OCI-LY1 (cell line): ENCODE data around the gene TUBA4A.

Source experiments
- EZH2 ChIP-seq: fragments of 200-600 bp; sonication (generic), shearing (Covaris generic); IDR thresholded peaks from 2 replicates; pipeline ENCODE4 v1.8.0; 2017; ENCODE audit warnings: borderline replicate concordance, mixed run types, mild to moderate bottlenecking, antibody characterized with exemption, low read length, moderate library complexity, mixed read lengths
- TF ChIP-seq, protein P1 (sequence below): fragments of 200-600 bp; sonication (generic), shearing (Covaris generic); IDR thresholded peaks from 2 replicates; pipeline ENCODE4 v1.5.1; 2017; ENCODE audit warnings: mild to moderate bottlenecking, antibody characterized with exemption, low read length, moderate library complexity, mixed read lengths

DNA sequence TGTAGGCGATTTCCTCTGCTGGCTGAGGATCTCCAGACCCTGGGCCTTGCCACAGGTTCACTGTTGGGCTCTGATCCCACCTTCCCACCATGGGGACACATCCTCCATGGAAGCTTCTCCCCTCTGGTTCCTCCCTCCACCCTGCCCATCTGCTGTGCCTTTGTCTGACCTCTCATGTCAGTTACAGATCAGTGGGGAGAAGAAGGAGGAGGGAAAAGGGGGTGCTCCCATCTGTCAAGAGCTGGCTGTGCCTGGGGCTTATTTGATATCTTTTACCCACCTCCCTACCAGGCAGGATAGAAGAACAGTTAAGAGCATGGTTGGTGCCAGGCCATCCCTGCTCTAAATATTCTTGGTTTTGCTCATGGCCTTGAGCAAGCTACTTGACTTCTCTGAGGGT lies 13.2 kb upstream of the TUBA4A start:
- TF ChIP-seq, protein P1, sequence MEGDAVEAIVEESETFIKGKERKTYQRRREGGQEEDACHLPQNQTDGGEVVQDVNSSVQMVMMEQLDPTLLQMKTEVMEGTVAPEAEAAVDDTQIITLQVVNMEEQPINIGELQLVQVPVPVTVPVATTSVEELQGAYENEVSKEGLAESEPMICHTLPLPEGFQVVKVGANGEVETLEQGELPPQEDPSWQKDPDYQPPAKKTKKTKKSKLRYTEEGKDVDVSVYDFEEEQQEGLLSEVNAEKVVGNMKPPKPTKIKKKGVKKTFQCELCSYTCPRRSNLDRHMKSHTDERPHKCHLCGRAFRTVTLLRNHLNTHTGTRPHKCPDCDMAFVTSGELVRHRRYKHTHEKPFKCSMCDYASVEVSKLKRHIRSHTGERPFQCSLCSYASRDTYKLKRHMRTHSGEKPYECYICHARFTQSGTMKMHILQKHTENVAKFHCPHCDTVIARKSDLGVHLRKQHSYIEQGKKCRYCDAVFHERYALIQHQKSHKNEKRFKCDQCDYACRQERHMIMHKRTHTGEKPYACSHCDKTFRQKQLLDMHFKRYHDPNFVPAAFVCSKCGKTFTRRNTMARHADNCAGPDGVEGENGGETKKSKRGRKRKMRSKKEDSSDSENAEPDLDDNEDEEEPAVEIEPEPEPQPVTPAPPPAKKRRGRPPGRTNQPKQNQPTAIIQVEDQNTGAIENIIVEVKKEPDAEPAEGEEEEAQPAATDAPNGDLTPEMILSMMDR, result no peak
- TF ChIP-seq EZH2, result no peak
